HL-60/S4 treated with retinoic acid at 250 ng/mL for 4 days and 3 days (cell line): ENCODE results near the gene PARD3B.

Experiments used
- in situ Hi-C: fragments of 300-500 bp; cut with MboI; formaldehyde crosslinking; loops from 2 replicates; pipeline ENCODE4 v1.7.0; 2022; ENCODE audit warnings: low sequenced_read_pairs

PARD3B gene

DNA sequence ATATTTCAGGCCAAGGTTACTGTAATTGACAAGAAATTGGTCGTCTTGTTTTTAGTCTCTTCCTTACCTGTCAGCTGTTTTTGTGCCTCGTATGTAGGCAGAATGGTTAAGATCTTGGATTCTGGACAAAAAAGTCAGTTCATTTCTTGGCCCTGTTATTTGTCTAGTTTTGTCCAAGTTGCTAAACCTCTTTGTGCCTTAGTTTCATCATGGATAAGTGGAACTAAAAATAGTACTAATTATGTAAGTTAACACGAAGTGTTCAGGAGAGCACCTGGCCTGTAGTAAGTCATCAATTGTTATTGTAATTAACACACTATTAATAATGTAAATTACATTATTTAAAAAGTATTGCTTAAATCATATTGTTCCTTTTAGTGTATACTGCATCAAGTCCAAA is 148.0 kb downstream of the PARD3B start:
- in situ Hi-C loops: no loop called here

DNA sequence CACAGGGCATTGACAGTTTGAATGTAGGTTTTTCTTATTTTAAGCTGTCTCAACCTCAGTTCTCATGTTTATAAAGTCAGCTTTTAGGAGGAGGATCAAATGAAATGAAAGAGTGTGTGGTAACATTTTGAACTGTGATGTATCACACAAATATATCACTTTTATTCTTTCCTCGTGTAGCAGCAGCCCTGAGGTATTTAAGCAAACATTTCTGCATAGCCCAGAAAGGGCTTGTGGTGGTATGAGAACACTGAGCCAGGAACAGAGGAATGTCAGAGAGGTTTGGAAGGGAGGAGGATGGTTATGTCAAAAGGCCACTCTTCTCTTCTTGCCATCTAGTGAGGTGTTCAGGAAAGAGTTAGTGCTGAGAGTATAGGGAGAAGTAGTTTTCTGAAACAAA is 150.2 kb downstream of the PARD3B start:
- in situ Hi-C loops: no loop called here

DNA sequence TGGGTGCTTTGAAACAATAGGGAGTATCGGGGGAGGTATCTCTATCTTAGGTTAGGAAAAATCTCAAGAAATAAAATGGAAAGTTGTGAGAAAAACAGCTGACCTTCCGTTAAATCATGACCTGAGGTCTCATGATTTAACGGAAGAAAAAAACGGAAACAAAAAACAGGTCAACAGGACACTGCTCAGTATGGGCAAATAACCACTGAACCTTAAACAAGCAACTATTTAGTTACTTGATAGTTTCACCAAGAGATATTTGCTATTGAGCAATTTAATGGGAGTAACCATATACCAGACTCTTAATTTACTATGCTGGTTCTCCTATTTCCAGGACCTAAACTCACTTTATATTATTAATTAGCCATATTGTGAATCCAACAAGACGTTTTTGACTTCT is 150.8 kb downstream of the PARD3B start:
- in situ Hi-C loops: no loop called here

DNA sequence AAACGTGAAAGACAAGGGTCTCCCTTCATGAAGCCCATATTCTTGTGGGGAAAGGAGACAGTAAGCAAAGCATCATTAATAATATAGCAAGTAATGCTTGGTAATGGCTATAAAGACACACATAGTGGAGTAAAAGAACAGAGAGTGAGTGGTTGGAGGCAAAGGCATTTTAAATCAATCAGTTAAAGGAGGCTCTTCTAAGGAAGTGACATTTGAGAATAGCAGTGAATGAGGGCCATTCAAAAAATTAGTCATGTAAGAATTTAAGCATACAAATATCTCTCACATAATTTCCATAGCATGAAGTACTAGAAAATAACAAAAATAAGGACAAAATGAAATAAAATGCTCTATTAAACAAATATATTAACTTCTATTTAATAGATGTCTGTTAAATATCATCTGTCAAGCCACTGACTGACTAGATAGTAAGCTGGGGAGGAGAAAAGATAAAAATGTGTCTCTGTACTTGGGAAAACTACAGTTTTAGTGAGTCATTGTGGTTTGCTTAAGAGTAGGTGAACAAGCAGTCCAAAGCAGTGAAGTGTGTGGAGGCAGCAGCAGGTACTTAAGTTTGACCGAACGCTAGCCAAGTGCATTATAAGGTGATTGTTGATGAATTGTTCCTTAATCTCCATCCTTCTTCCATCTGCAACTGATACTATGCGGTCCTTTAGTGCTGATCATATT is 160.1 kb downstream of the PARD3B start:
- in situ Hi-C loops: no loop called here

DNA sequence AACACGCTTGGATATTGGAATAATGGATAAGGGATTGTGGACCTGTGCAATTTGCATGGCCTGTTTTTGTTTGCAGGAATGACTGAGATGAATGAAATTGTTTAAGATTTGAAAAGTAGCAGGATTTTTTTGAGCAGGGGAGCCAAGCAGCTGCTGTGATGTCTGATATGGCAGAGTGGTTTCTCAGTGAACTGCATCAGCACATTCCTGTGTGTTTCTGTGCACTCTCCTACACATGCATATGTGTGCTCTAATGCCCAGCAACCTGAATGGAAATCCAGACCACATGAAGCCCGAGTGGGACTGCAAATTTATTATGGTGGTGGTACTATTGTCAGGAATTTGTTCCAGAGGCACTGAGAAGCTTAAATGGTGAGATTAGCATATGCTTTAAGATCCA is 161.7 kb downstream of the PARD3B start:
- in situ Hi-C loops: no loop called here

DNA sequence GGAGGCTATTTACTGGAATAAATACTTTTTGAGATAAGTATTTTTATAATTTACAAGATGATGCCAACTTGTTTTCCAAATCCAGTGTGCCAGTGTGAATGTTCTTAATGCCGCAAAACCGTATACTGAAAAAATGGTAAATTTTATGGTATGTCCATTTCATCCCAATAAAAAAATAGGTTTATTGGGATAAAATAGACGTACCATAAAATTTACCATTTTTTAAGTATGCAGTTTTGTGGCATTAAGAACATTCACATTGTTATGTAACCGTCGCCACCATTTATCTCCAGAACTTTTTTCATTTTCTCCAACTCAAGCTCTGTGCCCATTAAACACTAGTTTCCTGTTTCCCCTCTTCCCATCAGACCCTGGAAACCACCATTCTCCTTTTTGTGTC is 167.9 kb downstream of the PARD3B start:
- in situ Hi-C loops: no loop called here

DNA sequence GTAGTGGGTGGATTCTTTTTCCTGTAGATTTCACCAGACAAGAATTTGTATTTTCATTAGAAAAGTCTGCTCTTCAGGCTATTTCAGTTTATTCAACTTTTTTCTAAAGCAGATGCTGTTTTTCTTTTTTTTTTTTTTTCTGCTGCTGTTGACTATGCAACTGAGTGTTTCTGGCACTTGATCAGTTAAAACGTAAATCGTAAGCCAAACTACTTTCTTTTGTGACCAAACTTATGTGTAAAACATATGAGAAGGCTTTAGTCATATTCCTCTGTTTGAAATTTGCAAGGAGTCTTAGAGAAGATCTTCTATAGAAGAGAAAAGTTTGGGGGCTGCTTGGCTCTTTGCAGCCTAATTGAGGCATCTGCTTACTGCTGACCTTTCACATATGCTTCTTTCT is 170.1 kb downstream of the PARD3B start:
- in situ Hi-C loops: no loop called here

DNA sequence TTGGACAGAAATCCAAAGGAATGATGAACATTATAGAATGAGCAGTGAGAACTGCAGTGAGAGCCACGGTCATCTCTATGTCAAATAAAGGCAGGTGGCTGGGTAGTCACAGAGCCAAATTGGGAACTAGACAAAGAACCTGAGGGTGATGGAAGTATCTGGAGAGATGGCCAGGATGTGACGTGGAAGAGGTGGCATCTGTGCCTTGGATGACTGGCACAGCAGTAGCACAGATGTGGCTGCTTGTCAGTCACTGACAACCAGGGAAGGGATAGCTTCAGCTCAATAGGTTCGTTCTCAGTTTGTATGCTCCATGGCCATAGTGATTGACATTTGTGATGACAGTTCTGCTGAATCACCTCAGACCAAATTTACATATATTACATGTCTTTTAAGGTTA is 172.3 kb downstream of the PARD3B start:
- in situ Hi-C loops: no loop called here

DNA sequence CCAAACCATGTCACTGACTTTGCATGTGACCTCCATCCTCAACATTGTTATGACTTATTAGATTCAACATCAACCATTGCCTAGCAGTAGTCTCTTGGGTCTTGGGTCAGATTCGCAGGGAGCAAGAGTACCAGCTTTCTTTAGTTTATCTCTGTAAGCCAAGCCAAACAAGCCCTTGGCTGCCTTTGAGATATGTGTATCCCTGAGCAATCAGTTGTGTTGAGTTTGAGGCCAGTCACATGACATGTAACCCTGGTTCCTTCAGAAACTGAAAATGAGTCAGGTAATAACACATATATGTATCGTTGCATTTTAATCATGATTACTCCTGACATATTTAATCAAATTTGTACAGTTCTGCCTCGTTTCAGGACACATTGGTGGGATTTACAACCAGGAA is 173.3 kb downstream of the PARD3B start:
- in situ Hi-C loops: no loop called here

DNA sequence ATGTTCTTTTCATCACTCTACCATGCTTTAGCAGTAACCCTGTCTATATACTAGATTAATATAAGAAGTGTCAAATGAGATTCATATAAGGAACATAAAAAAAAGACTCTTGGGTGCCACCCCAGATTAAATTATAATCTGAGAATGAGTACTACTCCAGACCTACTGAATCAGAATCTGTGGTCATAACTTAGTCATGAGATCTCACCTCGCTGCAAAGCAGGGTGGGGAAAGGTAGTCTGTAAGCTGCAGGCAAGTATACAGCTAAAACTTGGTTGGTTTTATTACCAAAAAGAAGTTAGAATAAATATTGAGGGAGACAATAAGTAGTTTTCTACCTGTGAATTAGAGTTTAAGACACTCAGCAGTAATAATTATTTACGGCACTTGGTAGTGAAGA is 175.6 kb downstream of the PARD3B start:
- in situ Hi-C loops: no loop called here

DNA sequence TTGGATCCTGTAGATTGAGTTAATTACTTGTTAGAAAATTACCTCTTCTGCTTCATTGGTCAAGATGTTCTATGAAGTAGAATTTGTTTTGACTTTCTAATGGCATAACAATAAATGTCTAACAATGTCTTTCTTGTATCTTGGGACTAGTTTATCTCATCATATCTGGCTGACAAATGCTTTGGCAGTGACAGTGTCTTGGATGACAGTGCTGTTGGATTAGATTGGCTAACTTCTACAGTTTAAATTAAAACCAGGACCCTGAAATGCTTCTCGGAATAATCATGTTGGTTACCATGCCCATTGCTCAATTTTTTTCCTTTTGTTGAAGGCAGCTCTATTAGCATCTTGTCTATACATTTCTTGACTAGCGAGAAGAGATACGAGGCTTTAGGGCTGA is 176.9 kb downstream of the PARD3B start:
- in situ Hi-C loops: no loop called here

DNA sequence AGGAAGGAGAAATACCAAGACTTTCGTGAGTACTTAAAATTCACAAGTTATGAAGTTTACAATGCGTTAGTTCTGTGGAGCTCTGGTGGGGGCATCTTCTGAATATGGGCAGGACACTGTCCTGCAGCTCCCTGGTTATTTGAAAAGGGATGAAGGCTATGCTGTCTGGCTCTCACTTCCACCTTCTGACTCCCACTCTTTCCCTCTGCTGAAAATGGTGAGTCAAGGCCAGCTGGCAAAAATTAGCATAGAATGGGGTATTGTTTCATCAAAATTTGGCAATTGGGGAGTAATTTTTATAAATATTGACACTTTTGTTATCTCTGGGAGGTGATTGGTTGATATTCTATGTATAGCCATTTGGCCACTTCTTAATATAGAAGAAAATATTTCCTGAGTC is 177.4 kb downstream of the PARD3B start:
- in situ Hi-C loops: no loop called here

DNA sequence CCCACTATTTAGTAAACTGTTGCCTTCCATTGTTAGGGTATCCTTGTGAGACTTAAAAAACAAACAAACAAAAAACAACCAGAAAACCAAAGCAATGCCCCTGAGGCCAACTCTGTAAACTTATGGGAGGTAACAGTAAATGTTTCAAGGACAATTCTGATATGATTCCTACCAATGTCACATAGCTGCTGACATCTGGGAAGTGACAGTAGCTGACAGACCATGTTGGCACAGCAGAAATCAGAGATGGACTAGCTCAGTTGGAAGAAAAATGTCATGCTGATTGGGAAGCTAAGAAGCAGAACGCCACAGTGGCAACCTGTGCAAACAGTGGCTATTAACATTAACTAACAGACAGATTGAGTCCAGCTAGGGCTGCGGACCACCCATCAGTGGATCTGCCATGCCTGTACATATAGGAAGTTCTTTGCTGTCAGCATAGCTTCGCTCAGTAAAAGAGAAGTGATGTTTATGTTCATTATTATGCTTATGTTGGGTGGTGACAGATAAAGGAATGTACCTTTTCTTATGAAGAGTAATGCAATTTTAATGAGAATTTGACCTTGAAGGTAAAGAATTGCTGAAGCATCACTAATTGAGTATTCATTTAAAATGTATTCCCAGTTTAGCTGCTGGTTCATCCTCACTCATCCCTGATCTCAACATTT is 180.6 kb downstream of the PARD3B start:
- in situ Hi-C loops: no loop called here

DNA sequence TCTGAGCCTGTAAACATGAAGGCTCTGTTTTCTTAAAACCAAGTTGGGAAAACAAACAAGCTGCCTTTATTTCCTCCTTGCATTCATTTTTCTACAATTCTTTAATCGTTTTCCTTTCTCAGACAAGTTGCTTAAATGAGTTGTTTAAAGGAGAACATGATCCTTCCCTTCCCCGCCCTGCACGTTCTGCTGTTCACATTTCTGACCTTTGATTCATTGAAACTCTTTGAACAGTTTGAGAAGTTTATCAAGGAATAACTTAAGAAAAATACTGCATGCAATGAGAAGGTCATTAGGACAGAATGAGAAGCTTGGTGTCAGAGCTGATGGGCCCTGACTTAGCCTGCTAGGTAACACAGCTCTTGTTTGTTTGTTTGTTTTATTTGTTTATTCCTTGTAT is 181.6 kb downstream of the PARD3B start:
- in situ Hi-C loops: no loop called here

DNA sequence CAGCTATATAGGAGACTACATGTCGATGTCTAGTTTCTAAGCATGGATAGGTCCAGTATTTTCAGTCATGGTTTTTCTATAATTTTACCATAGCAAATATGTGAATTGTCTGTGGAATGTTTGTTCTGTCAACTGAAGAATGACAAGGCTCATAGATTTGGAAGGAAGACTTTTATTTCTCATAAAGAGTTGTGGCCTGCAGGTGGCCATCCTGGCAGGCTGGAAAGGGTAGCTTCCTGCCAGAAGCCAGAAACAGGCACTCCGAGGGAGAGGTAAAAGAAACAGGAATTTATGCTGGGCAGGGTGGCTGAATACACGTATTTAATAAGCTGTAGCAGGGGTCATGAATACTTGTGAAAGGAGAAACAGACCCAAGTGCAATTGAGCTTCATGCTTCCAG is 182.1 kb downstream of the PARD3B start:
- in situ Hi-C loops: no loop called here

DNA sequence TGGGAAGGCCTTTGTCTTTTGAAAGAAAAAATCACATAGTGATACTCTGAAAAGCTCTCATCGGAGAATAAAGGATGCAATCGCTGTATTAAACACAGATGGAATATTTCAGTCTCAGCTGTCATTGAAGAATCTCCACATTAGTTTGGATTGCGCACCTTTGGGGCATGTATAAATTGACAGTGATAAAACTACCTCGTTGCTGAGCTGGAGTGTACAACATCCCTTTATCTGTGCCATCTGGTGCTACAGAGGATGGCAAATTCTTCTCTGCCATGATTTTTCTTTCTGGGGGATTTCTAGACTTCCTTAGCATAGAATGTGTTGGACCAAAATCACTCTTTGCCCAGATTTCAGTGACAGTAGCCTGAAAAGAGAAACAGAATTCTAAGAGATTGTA is 185.3 kb downstream of the PARD3B start:
- in situ Hi-C loops: no loop called here

DNA sequence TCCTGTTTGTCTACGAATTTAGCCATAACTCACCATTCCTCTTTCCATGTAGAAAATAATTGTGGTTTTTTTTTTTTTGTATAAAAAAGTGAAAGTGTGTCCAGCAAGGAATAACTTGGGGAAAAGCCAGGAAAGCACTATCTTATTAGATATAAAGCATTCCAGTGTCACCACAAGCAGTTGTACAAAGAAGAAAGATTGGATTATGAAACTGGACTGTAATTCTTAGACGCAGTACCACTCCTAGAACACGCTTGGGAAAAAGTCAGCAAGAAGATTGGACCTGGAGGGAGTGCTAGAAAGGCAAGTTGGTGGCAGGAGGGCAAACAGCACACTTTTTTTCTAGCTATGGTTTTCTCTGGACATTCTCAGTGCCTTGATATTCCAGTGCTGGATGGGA is 186.7 kb downstream of the PARD3B start:
- in situ Hi-C loops: no loop called here

DNA sequence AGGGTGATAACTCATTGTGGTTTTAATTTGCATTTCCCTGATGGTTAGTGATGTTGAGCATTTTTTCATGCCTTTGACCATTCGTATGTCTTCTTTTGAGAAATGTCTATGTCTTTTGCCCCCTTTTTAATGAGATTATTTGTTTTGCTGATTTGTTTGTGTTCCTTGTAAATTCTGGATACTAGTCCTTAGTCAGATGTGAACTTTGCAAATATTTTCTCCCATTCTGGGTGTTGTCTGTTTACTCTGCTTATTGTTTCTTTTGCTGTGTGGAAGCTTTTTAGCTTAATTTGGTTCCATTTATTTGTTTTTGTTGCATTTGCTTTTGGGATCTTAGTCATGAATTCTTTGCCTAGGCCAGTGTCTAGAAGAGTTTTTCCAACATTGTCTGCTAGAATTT is 192.0 kb downstream of the PARD3B start:
- in situ Hi-C loops: no loop called here

DNA sequence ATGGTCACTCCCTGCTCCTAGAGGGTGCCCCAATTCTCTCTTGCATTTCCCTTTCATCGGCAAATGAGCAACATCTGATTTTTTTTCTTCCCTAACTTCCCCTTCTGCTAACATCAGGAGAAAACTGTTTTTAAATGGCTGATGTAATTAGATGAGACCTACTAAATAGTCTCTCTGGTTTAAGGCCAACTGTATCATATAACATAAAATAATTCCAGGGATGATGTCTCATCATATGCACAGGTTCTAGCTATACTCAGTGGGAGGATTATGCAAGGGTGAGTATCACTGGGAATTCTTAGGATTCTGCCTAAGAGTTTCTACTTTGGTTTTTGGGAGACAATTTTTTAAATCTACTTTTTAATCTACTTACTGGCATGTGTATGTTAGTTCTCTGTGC is 193.4 kb downstream of the PARD3B start:
- in situ Hi-C loops: no loop called here

DNA sequence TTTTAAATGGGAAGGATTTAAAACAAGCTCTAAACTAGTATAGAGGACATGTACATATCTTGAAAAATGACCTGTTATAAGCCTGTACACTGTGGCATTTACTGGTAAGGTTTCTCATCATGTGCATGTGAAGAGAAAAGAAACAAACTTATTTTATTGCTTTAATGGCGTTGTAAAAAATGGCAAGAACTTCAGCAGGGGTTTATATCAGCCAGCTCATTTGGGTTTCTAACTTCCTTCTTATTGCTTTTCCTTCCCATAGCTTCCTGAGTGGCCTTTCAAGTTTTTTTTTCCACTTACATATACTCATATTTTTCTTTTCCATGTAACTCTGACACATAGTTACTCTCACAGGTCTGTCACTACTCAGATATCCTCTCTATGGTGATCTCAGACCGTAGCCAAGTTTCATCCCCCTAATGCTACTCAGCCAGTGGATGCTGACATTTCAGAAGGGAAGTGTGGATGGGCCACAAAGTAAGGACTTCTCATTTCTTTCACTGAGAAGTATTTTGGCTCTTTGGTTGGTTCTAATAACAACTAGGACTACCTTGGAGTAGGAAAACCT is 198.2 kb downstream of the PARD3B start:
- in situ Hi-C loops: no loop called here

DNA sequence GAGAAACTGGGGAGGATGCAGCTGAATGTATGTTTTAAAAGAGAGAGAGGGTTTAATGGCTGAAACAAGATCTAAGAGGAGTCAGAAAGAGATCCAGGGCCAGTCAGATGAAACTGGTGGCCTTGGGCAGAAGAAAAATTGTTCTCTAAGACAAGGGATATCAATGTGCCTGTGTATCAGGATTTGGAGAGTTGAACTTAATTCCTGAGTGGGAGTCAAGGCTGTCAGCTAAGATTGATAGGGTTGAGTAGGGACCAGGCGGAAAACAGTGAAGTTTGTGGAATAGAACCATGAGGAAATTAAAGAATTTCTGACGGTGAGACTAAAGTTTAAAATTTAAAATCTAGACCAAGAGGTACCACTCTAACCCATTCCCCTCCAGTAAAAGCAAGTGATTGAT is 199.2 kb downstream of the PARD3B start:
- in situ Hi-C loops: no loop called here

DNA sequence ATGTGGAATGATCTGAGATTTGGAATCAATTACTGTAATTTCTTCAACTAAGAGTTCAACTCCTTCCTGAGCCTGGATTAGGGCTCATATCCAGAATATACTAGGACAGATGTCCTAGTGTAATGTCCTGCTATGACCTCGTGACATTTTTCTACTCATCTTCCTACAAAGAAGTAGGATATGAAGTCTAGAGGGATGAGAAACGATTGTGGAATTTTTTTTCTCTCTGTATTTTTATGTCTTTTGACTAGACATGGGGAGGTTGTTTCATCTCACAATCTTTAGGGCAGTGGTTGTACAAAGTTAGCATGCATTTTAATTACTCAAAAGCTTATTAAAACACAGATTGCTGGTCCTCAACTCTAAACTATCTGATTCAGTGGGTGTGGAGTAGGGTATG is 203.0 kb downstream of the PARD3B start:
- in situ Hi-C loops: no loop called here

DNA sequence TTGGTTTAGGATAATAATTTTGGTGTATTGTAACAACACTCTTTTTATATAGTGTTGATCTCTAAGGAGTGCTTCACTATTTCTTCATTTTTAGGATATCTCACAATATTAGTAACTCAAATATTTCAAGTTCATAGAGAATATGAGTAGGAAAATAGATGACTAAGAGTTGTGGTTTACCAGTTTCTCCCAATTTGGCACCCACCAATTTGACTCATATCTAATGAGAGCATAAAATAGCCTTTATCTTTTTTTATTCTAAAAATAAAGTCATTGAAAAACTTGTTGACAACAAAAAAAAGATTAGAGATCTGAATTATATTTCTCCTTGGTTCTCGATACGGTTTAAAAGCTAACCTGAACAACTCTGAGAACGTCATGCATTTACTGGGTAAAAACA is 204.0 kb downstream of the PARD3B start:
- in situ Hi-C loops: no loop called here
